Upper lobe of left lung (tissue), 6 donors: ENCODE measurements around the gene TFG. TPM values are rescaled to one million over a fixed set of nuclear protein-coding genes. Genes with fewer than 3 reads are reported as not detected.

ENCODE experiments used
- total RNA-seq, 6 donors: library from RNA; depleted of rRNA in 4 of 6; stranded (reverse); fragments of >200 nt in 4 of 6; gene quantifications; one replicate each; pipeline versions ENCODE4 v1.1.0 to v1.2.1, GENCODE V29; 2016 to 2021
- donor health status: DM: no; HTN: no; CAD: no; lungs with moderate emphysema.
- donor health status: DM: no; HTN: yes; CAD: no; lungs with severe emphysema.

The TFG gene
- total RNA-seq, 6 donors from 2014 or later: 29.6 to 87.4 (median 55.9) TPM

Other genes with a start within 250 kb of the TFG start
- gene TMEM45A, start 216.9 kb upstream of the TFG start, total RNA-seq: 10 to 100 TPM in 1 of 6 donors, 1 to 10 TPM in 5; 1.7 to 17.4 (median 5.0) TPM
- gene ADGRG7, start 99.9 kb upstream of the TFG start, total RNA-seq: not detected